GM19025 (cell line): ENCODE measurements around the gene ANGPTL8.
A peak's percentile ranks its signal among the peaks of the same experiment; 100 is the strongest.

Experiments used
- ATAC-seq: cut with Tn5 transposase; IDR thresholded peaks from one replicate; pipeline ENCODE4 v1.9.1; 2021; ENCODE audit warnings: mild to moderate bottlenecking, low read depth, moderate library complexity; ENCODE audit not compliant: unreplicated experiment

The ANGPTL8 gene

DNA sequence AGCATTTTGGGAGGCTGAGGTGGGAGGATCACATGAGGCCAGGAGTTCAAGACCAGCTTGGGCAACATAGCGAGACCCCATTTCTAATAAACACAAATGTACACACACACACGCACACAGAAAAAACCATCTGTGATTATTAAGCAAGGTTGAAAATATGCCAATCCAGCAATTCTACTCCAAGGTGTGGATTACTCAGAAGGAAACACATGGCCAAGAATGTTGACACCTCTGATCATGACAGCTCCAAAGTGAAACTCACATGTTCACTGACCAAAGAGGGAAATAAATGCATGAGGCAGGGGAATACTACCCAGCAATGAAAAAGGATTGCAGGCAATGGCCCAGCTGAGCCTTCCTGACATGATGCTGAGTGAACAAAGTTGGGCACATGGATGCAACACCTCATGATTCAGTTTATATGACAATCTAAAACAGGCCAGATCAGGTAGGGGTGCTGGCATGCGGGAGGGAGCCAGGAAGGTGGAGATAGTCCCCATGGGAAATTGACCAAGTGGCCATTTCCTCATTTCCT is 18.5 kb downstream of the ANGPTL8 start:
- no peak for ATAC-seq

DNA sequence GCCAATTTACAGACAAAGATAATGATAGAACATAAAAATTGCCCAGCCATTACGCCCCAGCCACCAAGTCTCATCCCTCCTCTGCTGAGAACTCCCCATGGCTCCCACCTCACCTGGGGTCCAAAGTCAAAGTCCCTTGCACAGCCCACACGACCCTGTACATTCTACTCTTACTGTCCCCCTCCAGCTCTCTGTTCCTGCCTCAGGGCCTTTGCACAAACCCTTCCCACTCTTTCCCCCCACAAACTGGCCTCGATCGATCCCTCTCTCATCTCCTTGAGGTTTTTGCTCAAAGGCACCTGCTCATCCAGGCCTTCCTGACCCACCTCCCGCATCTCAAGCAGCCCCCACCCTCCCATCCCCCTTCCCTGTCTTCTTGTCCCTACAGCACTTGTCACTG is 21.6 kb downstream of the ANGPTL8 start:
- ATAC-seq: no peak

DNA sequence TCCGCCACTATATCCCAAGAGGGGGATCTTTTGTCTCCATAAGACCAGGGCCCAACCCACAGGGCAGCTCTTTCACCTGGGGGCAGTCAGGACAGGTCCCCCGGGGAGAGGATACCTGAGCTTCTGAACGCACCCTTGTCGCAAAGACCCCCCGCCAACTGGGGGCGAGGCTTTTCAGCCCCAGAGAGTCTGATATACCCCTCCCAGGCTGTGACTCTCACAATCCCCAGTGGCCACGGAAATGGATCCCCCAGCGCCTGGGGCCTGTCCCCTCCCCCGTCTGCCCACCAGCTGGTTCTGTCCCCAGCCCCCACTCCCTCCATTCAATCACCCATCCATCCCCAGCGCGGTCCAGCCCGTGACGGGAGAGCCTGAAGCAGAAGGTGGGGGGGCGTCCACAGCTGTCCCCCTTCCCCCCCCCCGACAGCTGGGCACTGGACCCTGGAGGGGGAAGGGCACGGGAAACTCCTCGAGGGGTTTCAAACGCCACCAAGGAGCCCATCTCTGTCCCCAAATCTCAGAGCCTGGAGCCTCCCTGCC is 22.1 kb downstream of the ANGPTL8 start:
- no peak for ATAC-seq

- ATAC-seq: peak; percentile 55
These were observed 22.8 kb downstream of the ANGPTL8 start, which contains the start of gene DOCK6 for GRCh38 chr19:11261971-11262839. TSS of gene DOCK6 (minus strand) at chr19:11262524. CDS start at chr19:11262440, 84 bp downstream.

DNA sequence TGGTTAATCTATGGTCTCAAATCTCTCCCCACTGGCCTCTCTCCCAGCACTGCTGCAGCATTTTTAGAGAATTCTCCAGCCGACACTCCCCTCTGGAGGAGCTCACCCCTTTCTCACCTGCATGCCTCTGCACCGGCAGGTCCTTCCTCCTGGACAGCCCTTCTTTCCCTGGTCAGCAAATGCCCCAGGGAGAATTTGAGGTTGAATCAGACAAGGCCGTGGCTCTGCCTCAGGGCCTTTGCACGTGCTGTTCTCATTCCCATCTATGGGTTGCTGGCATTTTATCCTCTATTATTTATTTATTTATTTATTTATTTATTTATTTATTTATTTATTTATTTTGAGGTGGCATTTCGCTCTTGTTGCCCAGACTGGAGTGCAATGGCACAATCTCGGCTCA is 24.3 kb downstream of the ANGPTL8 start:
- no peak for ATAC-seq

DNA sequence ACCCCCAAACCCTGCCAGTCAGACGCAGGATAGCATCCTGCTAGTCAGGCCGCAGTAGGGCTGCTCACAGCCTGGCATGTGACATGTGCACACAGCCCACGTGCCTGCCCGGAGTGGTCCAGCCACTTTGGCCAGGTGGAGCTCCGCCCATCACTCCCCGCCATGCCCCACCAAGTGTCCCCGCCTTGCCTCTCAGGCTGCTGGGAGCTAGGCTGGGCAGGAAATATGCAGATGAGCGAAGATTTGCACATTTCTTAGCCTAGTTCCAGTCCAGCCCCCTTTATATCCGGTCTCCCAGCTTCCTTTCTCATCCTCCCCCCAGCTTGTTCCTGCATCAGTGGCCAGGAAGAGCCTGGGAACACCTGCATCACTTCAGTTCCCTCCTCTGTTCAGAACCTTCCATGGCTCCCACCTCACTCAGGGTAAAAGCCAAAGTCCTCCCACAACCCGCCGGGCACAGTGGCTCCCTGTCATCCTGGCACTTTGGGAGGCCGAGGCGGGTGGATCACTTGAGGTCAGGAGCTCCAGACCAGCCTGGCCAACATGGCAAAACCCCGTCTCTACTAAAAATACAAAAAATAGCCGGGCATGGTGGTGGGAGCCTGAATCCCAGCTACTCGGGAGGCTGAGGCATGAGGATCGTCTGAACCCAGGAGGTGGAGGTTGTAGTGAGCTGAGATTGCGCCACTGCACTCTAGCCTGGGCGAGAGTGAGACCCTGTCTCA is 25.2 kb downstream of the ANGPTL8 start:
- ATAC-seq: no peak

- no peak for ATAC-seq
These were observed 25.9 kb downstream of the ANGPTL8 start for GRCh38 chr19:11265177-11265784.

- no peak for ATAC-seq
These were observed 26.4 kb downstream of the ANGPTL8 start for GRCh38 chr19:11265785-11266236.

GRCh38 chr19:11267316-11268085 is 28.1 kb downstream of the ANGPTL8 start:
- ATAC-seq: no peak

- no peak for ATAC-seq
These were observed 29.4 kb downstream of the ANGPTL8 start for GRCh38 chr19:11268783-11269267.

- no peak for ATAC-seq
These were observed 30.0 kb downstream of the ANGPTL8 start for GRCh38 chr19:11269408-11269807.

DNA sequence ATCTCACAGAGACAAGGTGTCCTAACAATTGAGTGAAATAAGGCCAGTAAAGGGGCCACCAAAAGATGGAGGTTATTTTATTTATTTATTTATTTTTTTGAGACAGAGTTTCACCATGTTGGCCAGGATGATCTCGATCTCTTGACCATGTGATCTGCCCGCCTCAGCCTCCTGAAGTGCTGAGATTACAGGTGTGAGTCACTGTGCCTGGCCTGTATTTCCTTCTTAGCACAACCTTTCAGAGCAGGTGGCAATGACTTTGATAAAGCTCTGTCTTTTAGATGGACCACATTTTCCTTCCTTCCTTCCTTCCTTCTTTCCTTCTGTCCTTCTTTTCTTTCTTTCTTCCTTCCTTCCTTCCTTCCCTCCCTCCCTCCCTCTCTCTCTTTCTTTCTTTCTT is 33.9 kb downstream of the ANGPTL8 start:
- no peak for ATAC-seq

DNA sequence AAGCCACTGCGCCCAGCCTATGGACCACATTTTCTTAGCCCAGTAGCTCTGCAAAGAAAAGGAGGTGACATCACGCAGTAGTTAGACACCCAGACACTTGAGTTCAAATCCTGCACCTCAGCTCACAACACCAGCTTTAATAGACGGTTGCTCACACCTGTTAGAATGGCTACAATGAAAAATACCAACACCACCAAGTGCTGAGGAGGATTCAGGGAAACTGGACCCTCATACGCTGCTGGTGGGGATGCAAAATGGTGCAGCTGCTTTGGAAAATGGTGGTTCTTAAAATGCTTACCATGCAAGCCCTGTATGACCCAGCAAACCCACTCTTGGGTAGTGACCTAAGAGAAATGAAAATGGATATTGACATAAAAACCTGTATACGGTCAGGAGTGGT is 34.6 kb downstream of the ANGPTL8 start:
- no peak for ATAC-seq

DNA sequence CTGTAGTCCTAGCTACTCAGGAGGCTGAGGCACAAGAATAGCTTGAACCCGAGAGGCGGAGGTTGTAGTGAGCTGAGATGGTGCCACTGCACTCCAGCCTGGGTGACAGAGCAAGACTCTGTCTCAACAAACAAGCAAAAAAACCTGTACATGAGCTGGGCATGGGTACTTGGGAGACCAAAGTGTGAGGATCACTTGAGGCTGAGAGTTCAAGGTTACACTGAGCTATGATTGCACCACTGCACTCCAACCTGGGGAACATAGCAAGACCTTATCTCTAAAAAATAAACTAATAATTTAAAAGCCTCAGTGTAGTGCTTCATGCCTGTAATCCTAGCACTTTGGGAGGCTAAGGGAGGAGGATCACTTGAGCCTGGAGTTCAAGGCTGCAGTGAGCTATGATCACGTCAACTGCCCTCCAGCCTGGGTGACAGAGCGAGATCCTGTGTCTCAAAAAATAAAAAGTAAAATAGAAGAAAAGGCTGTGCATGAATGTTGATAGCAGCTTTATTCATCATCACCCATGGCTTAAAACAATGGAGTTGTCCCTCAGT is 35.2 kb downstream of the ANGPTL8 start:
- ATAC-seq: no peak

DNA sequence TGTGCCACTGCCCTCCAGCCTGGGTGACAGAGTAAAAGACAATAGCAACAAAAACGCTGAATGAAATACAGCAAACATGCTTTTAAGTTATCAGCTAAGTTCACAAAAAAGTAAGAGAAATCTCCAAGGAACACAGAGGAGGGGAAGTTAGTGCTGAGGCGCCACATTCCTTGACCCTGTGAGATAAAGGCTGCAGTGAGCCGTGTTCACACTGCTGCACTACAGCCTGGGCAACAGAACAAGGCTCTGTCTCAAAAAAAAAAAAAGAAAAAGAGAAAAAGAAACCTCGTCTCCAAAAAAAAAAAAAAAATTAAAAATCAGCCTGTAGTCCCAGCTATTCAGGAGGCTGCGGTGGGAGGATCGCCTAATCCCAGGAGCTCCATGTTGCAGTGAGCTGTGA is 39.3 kb downstream of the ANGPTL8 start:
- no peak for ATAC-seq

GRCh38 chr19:11279505-11280236 is 40.3 kb downstream of the ANGPTL8 start:
- ATAC-seq: no peak

GRCh38 chr19:11281356-11282049 is 42.1 kb downstream of the ANGPTL8 start:
- ATAC-seq: no peak

DNA sequence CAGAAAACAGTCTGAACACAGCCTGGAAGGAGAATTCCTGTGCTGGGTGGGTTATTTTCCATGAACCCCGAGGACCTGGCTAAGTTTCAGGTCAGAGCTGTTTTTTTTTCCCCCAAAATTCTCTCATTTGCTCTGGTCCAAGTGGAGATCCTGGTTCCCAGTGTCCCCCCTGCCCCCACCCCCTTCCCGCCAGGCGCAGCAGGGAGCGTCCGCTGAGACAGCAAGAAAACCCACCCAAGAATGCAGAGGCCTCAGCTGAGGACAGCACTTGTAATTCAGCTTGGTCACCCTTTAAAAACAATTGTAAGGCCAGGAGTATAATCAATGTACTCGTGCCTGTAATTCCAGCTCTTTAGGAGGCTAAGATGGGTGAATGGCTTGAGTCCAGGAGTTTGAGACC is 45.1 kb downstream of the ANGPTL8 start:
- ATAC-seq: no peak
